Liver (tissue), 9 donors: ENCODE measurements around the gene TTC21A. TPM values are rescaled to one million over a fixed set of nuclear protein-coding genes. Genes with fewer than 3 reads are reported as not detected.
A peak's percentile ranks its signal among the peaks of the same experiment; 100 is the strongest.
"Not testable (repeated sequence)": the region's sequence is repeated elsewhere in the genome, so short reads cannot be mapped to it uniquely, and the experiment has no call there.

ENCODE experiments used
- DNase-seq: peaks from one replicate; pipeline ENCODE4 v3.0.0-alpha.2; 2017; ENCODE audit warnings: low spot score
- H3K27ac ChIP-seq, 2 donors: one replicate each; pipeline ENCODE4 v1.7.0; 2013; ENCODE audit warnings: inconsistent platforms in 2 of 2, low read length in 2 of 2, control low read depth in 1 of 2, low read depth in 1 of 2, mild to moderate bottlenecking in 1 of 2
- H3K27me3 ChIP-seq, 4 donors: one replicate each; pipeline versions ENCODE4 v1.6.1 to v1.7.0; 2013; ENCODE audit warnings: low read length in 3 of 4, inconsistent platforms in 1 of 4, mild to moderate bottlenecking in 1 of 4, moderate library complexity in 1 of 4; ENCODE audit not compliant: control insufficient read depth in 4 of 4, insufficient read depth in 4 of 4
- H3K36me3 ChIP-seq, 4 donors: one replicate each; pipeline versions ENCODE4 v1.6.1 to v1.7.0; 2013; ENCODE audit warnings: low read length in 3 of 4, mild to moderate bottlenecking in 3 of 4, low read depth in 1 of 4, moderate library complexity in 1 of 4; ENCODE audit not compliant: control insufficient read depth in 4 of 4, insufficient read depth in 3 of 4
- H3K4me1 ChIP-seq, 4 donors: one replicate each; pipeline versions ENCODE4 v1.6.1 to v1.7.0; 2013; ENCODE audit warnings: low read length in 3 of 4, mild to moderate bottlenecking in 3 of 4, moderate library complexity in 1 of 4; ENCODE audit not compliant: control insufficient read depth in 4 of 4, insufficient read depth in 4 of 4
- H3K4me3 ChIP-seq, 3 donors: one replicate each; pipeline versions ENCODE4 v1.6.1 to v1.7.0; 2013; ENCODE audit warnings: low read length in 3 of 3, control low read depth in 1 of 3, low read depth in 1 of 3, mild to moderate bottlenecking in 1 of 3
- H3K9ac ChIP-seq, 2 donors: one replicate each; pipeline ENCODE4 v1.7.0; 2013; ENCODE audit warnings: low read length in 2 of 2, mild to moderate bottlenecking in 2 of 2, moderate library complexity in 2 of 2, control low read depth in 1 of 2, low read depth in 1 of 2
- H3K9me3 ChIP-seq, 4 donors: one replicate each; pipeline versions ENCODE4 v1.6.1 to v1.7.0; 2013; ENCODE audit warnings: low read length in 3 of 4; ENCODE audit not compliant: control insufficient read depth in 4 of 4
- EGR1 ChIP-seq, 2 donors: IDR thresholded peaks; 2 replicates each; pipeline ENCODE4 v1.6.1; 2016 to 2018; ENCODE audit warnings: antibody characterized with exemption in 2 of 2, low read depth in 2 of 2
- FOXA1 ChIP-seq: IDR thresholded peaks from 2 replicates; pipeline ENCODE4 v1.6.1; 2016; ENCODE audit warnings: antibody characterized with exemption
- FOXA2 ChIP-seq: IDR thresholded peaks from 2 replicates; pipeline ENCODE4 v1.6.1; 2016; ENCODE audit warnings: antibody characterized with exemption
- GABPA ChIP-seq, 2 donors: IDR thresholded peaks in 1 of 2; conservative IDR thresholded peaks in 1 of 2; 2 replicates each; pipeline ENCODE4 v1.6.1; 2016; ENCODE audit warnings: antibody characterized with exemption in 2 of 2, mild to moderate bottlenecking in 1 of 2, moderate library complexity in 1 of 2
- HNF4A ChIP-seq, 2 donors: conservative IDR thresholded peaks; 2 replicates each; pipeline ENCODE4 v1.6.1; 2016; ENCODE audit warnings: antibody characterized with exemption in 2 of 2, mild to moderate bottlenecking in 2 of 2
- HNF4G ChIP-seq: IDR thresholded peaks from 2 replicates; pipeline ENCODE4 v1.6.1; 2016; ENCODE audit warnings: antibody characterized with exemption
- JUND ChIP-seq, 2 donors: IDR thresholded peaks; 2 replicates each; pipeline ENCODE4 v1.6.1; 2016; ENCODE audit warnings: antibody characterized with exemption in 2 of 2
- NR2F2 ChIP-seq: IDR thresholded peaks from 2 replicates; pipeline ENCODE4 v1.6.1; 2016; ENCODE audit warnings: antibody characterized with exemption
- RAD21 ChIP-seq, 2 donors: IDR thresholded peaks; 2 replicates each; pipeline ENCODE4 v1.6.1; 2016; ENCODE audit warnings: antibody characterized with exemption in 2 of 2, mild to moderate bottlenecking in 2 of 2
- RXRA ChIP-seq, 2 donors: IDR thresholded peaks; 2 replicates each; pipeline ENCODE4 v1.6.1; 2017 to 2018; ENCODE audit warnings: antibody characterized with exemption in 2 of 2, mild to moderate bottlenecking in 1 of 2
- SP1 ChIP-seq: IDR thresholded peaks from 2 replicates; pipeline ENCODE4 v1.6.1; 2018; ENCODE audit warnings: antibody characterized with exemption, mild to moderate bottlenecking
- TAF1 ChIP-seq: conservative IDR thresholded peaks from 2 replicates; pipeline ENCODE4 v1.6.1; 2016; ENCODE audit warnings: antibody characterized with exemption, mild to moderate bottlenecking
- YY1 ChIP-seq: IDR thresholded peaks from 2 replicates; pipeline ENCODE4 v1.6.1; 2016; ENCODE audit warnings: antibody characterized with exemption, mild to moderate bottlenecking
- WGBS: extraction: QIAGEN DNeasy Blood & Tissue Kit; methylation state at CpG from one replicate; pipeline ENCODE4 v1.1.7; 2013; 5-methylcytosine and 5-hydroxymethylcytosine counted together
- polyA plus RNA-seq, 2 donors: library from polyadenylated mRNA; stranded (reverse) in 1 of 2; unstranded in 1 of 2; fragments of 200-250 nt in 1 of 2; fragments of >200 nt in 1 of 2; fragmentation: Nextera tagmentation in 1 of 2; extraction: Ambion mirVana in 1 of 2; gene quantifications; one replicate each; pipeline versions ENCODE4 v1.2.1 to v1.2.3, GENCODE V29; 2013 to 2015
- total RNA-seq, 2 donors: library from RNA; depleted of rRNA; stranded (reverse); fragments of >200 nt; gene quantifications; one replicate each; pipeline ENCODE4 v1.2.3, GENCODE V29; 2014
- TF ChIP-seq, protein P1 (sequence below): IDR thresholded peaks from 2 replicates; pipeline ENCODE4 v1.6.1; 2016; ENCODE audit warnings: antibody characterized with exemption, mild to moderate bottlenecking
- TF ChIP-seq, protein P2 (sequence below): IDR thresholded peaks from 2 replicates; pipeline ENCODE4 v1.6.1; 2016; ENCODE audit warnings: antibody characterized with exemption
- TF ChIP-seq, protein P3 (sequence below): IDR thresholded peaks from 2 replicates; pipeline ENCODE4 v1.6.1; 2016; ENCODE audit warnings: antibody characterized with exemption
- TF ChIP-seq, protein P4 (sequence below): IDR thresholded peaks from 2 replicates; pipeline ENCODE4 v1.6.1; 2016; ENCODE audit warnings: antibody characterized with exemption
- TF ChIP-seq, protein P5 (sequence below): fragments of 150-350 bp; IDR thresholded peaks from 2 replicates; pipeline ENCODE4 v1.5.1; 2017; ENCODE audit warnings: improper control_type of control experiment, low read depth, low read length; ENCODE audit not compliant: missing input control
- donor health status: healthy.
- donor health status: healthy.
- donor health status: healthy.
- donor health status: healthy.
- donor health status: healthy.

TTC21A gene, protein sequence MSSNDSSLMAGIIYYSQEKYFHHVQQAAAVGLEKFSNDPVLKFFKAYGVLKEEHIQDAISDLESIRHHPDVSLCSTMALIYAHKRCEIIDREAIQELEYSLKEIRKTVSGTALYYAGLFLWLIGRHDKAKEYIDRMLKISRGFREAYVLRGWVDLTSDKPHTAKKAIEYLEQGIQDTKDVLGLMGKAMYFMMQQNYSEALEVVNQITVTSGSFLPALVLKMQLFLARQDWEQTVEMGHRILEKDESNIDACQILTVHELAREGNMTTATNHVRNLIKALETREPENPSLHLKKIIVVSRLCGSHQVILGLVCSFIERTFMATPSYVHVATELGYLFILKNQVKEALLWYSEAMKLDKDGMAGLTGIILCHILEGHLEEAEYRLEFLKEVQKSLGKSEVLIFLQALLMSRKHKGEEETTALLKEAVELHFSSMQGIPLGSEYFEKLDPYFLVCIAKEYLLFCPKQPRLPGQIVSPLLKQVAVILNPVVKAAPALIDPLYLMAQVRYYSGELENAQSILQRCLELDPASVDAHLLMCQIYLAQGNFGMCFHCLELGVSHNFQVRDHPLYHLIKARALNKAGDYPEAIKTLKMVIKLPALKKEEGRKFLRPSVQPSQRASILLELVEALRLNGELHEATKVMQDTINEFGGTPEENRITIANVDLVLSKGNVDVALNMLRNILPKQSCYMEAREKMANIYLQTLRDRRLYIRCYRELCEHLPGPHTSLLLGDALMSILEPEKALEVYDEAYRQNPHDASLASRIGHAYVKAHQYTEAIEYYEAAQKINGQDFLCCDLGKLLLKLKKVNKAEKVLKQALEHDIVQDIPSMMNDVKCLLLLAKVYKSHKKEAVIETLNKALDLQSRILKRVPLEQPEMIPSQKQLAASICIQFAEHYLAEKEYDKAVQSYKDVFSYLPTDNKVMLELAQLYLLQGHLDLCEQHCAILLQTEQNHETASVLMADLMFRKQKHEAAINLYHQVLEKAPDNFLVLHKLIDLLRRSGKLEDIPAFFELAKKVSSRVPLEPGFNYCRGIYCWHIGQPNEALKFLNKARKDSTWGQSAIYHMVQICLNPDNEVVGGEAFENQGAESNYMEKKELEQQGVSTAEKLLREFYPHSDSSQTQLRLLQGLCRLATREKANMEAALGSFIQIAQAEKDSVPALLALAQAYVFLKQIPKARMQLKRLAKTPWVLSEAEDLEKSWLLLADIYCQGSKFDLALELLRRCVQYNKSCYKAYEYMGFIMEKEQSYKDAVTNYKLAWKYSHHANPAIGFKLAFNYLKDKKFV (N-terminal part only)
- total RNA-seq (1 to 10 TPM in 1 of 2 donors, under 1 TPM in 1; 0.28 to 3.3 TPM), polyA plus RNA-seq (1 to 10 TPM in 1 of 2 donors, under 1 TPM in 1; 0.89 to 2.3 TPM)

DNA sequence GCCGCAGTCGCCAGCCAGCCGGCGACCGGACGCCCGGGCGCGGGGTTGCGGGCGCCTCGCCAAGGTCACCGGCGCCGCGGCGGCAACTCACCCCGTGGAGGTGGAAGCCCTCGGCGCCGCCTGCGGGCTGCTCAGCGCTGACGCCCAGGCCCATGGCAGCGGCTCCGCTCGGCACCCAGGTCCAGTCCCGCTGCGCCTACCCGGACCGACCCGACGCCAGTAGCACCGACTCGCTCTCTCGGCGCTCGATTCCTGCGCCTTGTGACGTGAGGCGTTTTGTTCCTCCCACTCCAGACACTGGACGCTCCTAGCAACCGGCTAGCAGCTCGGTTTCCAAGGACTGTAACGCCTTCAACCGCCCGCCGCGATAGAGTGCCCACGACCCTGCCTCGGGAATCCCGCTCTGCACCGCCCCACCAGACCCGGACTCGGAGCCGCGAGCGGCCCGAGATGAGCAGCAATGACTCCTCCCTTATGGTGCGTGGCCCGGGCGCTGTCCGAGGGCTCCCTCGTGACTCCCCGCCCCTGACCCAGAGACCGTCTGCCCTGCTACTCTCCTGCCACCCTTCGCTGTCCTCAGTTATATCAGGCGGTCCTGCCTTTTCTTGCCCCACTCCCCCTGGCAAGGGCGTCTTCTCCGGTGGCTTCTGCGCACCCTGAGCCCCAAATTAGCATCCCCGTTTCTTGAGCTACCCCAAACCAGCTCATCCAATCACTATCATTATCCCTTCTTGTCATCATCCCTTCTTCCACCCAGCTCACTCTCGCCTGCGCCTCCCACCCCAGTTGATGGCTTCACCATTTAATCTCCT lies at the start of gene TTC21A, which contains the start of gene GORASP1:
Gene TTC21A (plus strand): TSS at position 293 of the 812 bp plus-strand sequence. CDS start 158 bp downstream, at position 451.
Gene GORASP1 (minus strand): TSS at position 240 of the 812 bp plus-strand sequence. CDS start 86 bp downstream, at position 154.
- no peaks in the 10 kb centered on the region for H3K27me3 ChIP-seq
- DNase-seq: peak; percentile 84
- TF ChIP-seq RXRA (IDR thresholded peaks at IDR 0.05) (no peak), HNF4G (no peak), JUND (IDR thresholded peaks at IDR 0.05) (no peak), FOXA1 (no peak), SP1 (no peak), YY1 (no peak), RAD21 (IDR thresholded peaks at IDR 0.05) (peak in 1 of 2 donors; percentile 17), FOXA2 (no peak), TAF1 (peak; percentile 26), EGR1 (IDR thresholded peaks at IDR 0.05; ENCODE audit: low read depth in 2 of 2) (no peak), HNF4A (conservative IDR thresholded peaks at IDR 0.05) (peak in 1 of 2 donors; percentile 14), NR2F2 (no peak), GABPA (IDR thresholded peaks at IDR 0.05 in 1 of 2, conservative IDR thresholded peaks at IDR 0.05 in 1 of 2) (no peak)
- TF ChIP-seq, protein P1, sequence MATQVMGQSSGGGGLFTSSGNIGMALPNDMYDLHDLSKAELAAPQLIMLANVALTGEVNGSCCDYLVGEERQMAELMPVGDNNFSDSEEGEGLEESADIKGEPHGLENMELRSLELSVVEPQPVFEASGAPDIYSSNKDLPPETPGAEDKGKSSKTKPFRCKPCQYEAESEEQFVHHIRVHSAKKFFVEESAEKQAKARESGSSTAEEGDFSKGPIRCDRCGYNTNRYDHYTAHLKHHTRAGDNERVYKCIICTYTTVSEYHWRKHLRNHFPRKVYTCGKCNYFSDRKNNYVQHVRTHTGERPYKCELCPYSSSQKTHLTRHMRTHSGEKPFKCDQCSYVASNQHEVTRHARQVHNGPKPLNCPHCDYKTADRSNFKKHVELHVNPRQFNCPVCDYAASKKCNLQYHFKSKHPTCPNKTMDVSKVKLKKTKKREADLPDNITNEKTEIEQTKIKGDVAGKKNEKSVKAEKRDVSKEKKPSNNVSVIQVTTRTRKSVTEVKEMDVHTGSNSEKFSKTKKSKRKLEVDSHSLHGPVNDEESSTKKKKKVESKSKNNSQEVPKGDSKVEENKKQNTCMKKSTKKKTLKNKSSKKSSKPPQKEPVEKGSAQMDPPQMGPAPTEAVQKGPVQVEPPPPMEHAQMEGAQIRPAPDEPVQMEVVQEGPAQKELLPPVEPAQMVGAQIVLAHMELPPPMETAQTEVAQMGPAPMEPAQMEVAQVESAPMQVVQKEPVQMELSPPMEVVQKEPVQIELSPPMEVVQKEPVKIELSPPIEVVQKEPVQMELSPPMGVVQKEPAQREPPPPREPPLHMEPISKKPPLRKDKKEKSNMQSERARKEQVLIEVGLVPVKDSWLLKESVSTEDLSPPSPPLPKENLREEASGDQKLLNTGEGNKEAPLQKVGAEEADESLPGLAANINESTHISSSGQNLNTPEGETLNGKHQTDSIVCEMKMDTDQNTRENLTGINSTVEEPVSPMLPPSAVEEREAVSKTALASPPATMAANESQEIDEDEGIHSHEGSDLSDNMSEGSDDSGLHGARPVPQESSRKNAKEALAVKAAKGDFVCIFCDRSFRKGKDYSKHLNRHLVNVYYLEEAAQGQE: peak; percentile 34
- TF ChIP-seq, protein P2, sequence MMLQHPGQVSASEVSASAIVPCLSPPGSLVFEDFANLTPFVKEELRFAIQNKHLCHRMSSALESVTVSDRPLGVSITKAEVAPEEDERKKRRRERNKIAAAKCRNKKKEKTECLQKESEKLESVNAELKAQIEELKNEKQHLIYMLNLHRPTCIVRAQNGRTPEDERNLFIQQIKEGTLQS: no peak
- TF ChIP-seq, protein P3, sequence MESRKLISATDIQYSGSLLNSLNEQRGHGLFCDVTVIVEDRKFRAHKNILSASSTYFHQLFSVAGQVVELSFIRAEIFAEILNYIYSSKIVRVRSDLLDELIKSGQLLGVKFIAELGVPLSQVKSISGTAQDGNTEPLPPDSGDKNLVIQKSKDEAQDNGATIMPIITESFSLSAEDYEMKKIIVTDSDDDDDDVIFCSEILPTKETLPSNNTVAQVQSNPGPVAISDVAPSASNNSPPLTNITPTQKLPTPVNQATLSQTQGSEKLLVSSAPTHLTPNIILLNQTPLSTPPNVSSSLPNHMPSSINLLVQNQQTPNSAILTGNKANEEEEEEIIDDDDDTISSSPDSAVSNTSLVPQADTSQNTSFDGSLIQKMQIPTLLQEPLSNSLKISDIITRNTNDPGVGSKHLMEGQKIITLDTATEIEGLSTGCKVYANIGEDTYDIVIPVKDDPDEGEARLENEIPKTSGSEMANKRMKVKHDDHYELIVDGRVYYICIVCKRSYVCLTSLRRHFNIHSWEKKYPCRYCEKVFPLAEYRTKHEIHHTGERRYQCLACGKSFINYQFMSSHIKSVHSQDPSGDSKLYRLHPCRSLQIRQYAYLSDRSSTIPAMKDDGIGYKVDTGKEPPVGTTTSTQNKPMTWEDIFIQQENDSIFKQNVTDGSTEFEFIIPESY: no peak
- TF ChIP-seq, protein P4, sequence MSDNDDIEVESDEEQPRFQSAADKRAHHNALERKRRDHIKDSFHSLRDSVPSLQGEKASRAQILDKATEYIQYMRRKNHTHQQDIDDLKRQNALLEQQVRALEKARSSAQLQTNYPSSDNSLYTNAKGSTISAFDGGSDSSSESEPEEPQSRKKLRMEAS: no peak
- TF ChIP-seq, protein P5, sequence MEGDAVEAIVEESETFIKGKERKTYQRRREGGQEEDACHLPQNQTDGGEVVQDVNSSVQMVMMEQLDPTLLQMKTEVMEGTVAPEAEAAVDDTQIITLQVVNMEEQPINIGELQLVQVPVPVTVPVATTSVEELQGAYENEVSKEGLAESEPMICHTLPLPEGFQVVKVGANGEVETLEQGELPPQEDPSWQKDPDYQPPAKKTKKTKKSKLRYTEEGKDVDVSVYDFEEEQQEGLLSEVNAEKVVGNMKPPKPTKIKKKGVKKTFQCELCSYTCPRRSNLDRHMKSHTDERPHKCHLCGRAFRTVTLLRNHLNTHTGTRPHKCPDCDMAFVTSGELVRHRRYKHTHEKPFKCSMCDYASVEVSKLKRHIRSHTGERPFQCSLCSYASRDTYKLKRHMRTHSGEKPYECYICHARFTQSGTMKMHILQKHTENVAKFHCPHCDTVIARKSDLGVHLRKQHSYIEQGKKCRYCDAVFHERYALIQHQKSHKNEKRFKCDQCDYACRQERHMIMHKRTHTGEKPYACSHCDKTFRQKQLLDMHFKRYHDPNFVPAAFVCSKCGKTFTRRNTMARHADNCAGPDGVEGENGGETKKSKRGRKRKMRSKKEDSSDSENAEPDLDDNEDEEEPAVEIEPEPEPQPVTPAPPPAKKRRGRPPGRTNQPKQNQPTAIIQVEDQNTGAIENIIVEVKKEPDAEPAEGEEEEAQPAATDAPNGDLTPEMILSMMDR: no peak
- H3K9me3 ChIP-seq: no peaks in the 10 kb centered on the region
- H3K4me1 ChIP-seq: peaks cover 2 to 30% (median 20%) of the 10 kb centered on the region in 4 donors
- H3K4me3 ChIP-seq: peak within 1 kb of the TSS; percentile 55 to 87 (median 81)
- H3K27ac ChIP-seq: peak within 1 kb of the TSS; percentile 82 to 91
- H3K9ac ChIP-seq: peak within 1 kb of the TSS; percentile 50 to 73
- H3K36me3 ChIP-seq: no peaks in the 10 kb centered on the region
- under 1% methylated on average over 74 of the region's 74 CpGs for WGBS

DNA sequence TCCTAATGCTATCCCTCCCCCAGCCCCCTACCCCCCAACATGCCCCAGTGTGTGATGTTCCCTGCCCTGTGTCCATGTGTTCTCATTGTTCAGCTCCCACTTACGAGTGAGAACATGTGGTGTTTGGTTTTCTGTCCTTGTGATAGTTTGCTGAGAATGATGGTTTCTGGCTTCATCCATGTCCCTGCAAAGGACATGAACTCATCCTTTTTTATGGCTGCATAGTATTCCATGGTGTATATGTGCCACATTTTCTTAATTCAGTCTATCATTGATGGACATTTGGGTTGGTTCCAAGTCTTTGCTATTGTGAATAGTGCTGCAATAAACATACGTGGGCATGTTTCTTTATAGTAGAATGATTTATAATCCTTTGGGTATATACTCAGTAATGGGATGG lies 46.3 kb upstream of the TTC21A start:
- not testable (repeated sequence) for H3K9ac ChIP-seq, DNase-seq, H3K4me1 ChIP-seq, H3K27me3 ChIP-seq, H3K9me3 ChIP-seq, H3K4me3 ChIP-seq, H3K27ac ChIP-seq, H3K36me3 ChIP-seq
- 91% methylated on average over 2 of the region's 2 CpGs for WGBS
